Smooth muscle cell (in vitro differentiated cells): ENCODE measurements around the gene TNPO2. TPM values are rescaled to one million over a fixed set of nuclear protein-coding genes. Genes with fewer than 3 reads are reported as not detected.
"Not testable (repeated sequence)": the region's sequence is repeated elsewhere in the genome, so short reads cannot be mapped to it uniquely, and the experiment has no call there.

Experiments used
- DNase-seq: peaks from one replicate; lab custom pipeline; 2025; ENCODE audit not compliant: unreplicated experiment; lab: John Stamatoyannopoulos, UW
- H2AFZ ChIP-seq: fragments of 200-600 bp; sonication (generic); 2 replicates; pipeline ENCODE4 v1.6.0; 2016; ENCODE audit warnings: antibody characterized with exemption, low read depth, mild to moderate bottlenecking
- H3F3A ChIP-seq: fragments of 200-600 bp; sonication (generic); 2 replicates; pipeline ENCODE4 v1.6.0; 2017; ENCODE audit warnings: antibody characterized with exemption, low read depth
- H3K27ac ChIP-seq: fragments of 200-600 bp; sonication (generic); 2 replicates; pipeline ENCODE4 v1.5.1; 2016; ENCODE audit warnings: low read depth, mild to moderate bottlenecking
- H3K27me3 ChIP-seq: fragments of 200-600 bp; sonication (generic); 2 replicates; pipeline ENCODE4 v1.6.1; 2016; ENCODE audit warnings: low read depth, mild to moderate bottlenecking
- H3K36me3 ChIP-seq: fragments of 200-600 bp; sonication (generic); 2 replicates; pipeline ENCODE4 v1.5.1; 2016; ENCODE audit warnings: low read depth
- H3K4me1 ChIP-seq: fragments of 200-600 bp; sonication (generic); 2 replicates; pipeline ENCODE4 v1.5.1; 2016; ENCODE audit warnings: low read depth
- H3K4me2 ChIP-seq: fragments of 200-600 bp; sonication (generic); 2 replicates; pipeline ENCODE4 v1.6.0; 2016; ENCODE audit warnings: mild to moderate bottlenecking
- H3K4me3 ChIP-seq: fragments of 200-600 bp; sonication (generic); 2 replicates; pipeline ENCODE4 v1.5.1; 2016; ENCODE audit warnings: mild to moderate bottlenecking
- H3K79me2 ChIP-seq: fragments of 200-600 bp; sonication (generic); 2 replicates; pipeline ENCODE4 v1.6.0; 2016; ENCODE audit warnings: low read depth, mild to moderate bottlenecking
- H3K9ac ChIP-seq: fragments of 200-600 bp; sonication (generic); 2 replicates; pipeline ENCODE4 v1.6.0; 2016; ENCODE audit warnings: low read depth
- H3K9me3 ChIP-seq: fragments of 200-600 bp; sonication (generic); replicated peaks from 2 replicates; pipeline ENCODE4 v1.5.1; 2016; ENCODE audit warnings: low read depth
- H4K20me1 ChIP-seq: fragments of 200-600 bp; sonication (generic); 2 replicates; pipeline ENCODE4 v1.6.0; 2016; ENCODE audit warnings: low read depth
- WGBS: methylation state at CpG from one replicate; pipeline ENCODE4 v1.1.7; 2016; ENCODE audit warnings: low lambda C conversion rate; 5-methylcytosine and 5-hydroxymethylcytosine counted together
- polyA plus RNA-seq: library from polyadenylated mRNA; unstranded; fragments of >200 nt; fragmentation: Nextera tagmentation; extraction: Ambion mirVana; gene quantifications from 2 replicates; pipeline ENCODE4 v1.2.1, GENCODE V29; 2016
- total RNA-seq: library from RNA; depleted of rRNA; stranded (reverse); fragments of >200 nt; gene quantifications from 2 replicates; pipeline ENCODE4 v1.2.3, GENCODE V29; 2014
- TF ChIP-seq, protein P1 (sequence below): fragments of 200-600 bp; sonication (generic); IDR thresholded peaks from 2 replicates; pipeline ENCODE4 v1.5.1; 2017; ENCODE audit warnings: borderline replicate concordance, mild to moderate bottlenecking, antibody characterized with exemption; ENCODE audit not compliant: insufficient read depth, poor library complexity, severe bottlenecking

TNPO2 gene
- total and polyA plus RNA-seq, 2 experiments from 2014 or later, result 8.7 to 45.4 TPM

- H3K36me3 ChIP-seq, result no peaks in the 10 kb centered on the region
- DNase-seq, result no peak
- no peak overlapping the region for H3K27ac ChIP-seq
- peaks cover 33% of the 10 kb centered on the region for H4K20me1 ChIP-seq
- no peak overlapping the region for H3K4me2 ChIP-seq
- H3K9me3 ChIP-seq, result no peaks in the 10 kb centered on the region
- no peak overlapping the region for H2AFZ ChIP-seq
- peaks cover 7% of the 10 kb centered on the region for H3K4me1 ChIP-seq
- peaks cover 31% of the 10 kb centered on the region for H3K79me2 ChIP-seq
- TF ChIP-seq, protein P1, sequence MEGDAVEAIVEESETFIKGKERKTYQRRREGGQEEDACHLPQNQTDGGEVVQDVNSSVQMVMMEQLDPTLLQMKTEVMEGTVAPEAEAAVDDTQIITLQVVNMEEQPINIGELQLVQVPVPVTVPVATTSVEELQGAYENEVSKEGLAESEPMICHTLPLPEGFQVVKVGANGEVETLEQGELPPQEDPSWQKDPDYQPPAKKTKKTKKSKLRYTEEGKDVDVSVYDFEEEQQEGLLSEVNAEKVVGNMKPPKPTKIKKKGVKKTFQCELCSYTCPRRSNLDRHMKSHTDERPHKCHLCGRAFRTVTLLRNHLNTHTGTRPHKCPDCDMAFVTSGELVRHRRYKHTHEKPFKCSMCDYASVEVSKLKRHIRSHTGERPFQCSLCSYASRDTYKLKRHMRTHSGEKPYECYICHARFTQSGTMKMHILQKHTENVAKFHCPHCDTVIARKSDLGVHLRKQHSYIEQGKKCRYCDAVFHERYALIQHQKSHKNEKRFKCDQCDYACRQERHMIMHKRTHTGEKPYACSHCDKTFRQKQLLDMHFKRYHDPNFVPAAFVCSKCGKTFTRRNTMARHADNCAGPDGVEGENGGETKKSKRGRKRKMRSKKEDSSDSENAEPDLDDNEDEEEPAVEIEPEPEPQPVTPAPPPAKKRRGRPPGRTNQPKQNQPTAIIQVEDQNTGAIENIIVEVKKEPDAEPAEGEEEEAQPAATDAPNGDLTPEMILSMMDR, result no peak
- H3K27me3 ChIP-seq, result no peaks in the 10 kb centered on the region
- no peaks in the 10 kb centered on the region for H3F3A ChIP-seq
- H3K4me3 ChIP-seq, result no peak overlapping the region
- WGBS, result 95% methylated on average over 9 of the region's 9 CpGs
- no peak overlapping the region for H3K9ac ChIP-seq
These were observed 4.2 kb upstream of the TNPO2 start for GRCh38 chr19:12727745-12728433.

- H3K36me3 ChIP-seq, result no peaks in the 10 kb centered on the region
- no peaks in the 10 kb centered on the region for H3K4me1 ChIP-seq
- no peak overlapping the region for H2AFZ ChIP-seq
- no peak overlapping the region for H3K4me3 ChIP-seq
- no peaks in the 10 kb centered on the region for H3K27me3 ChIP-seq
- H3K79me2 ChIP-seq, result peaks cover 23% of the 10 kb centered on the region
- H3K9me3 ChIP-seq, result no peaks in the 10 kb centered on the region
- TF ChIP-seq, protein P1, result no peak
- H3K4me2 ChIP-seq, result no peak overlapping the region
- WGBS, result 90% methylated on average over 2 of the region's 2 CpGs
- no peak overlapping the region for H3K27ac ChIP-seq
- no peaks in the 10 kb centered on the region for H3F3A ChIP-seq
- no peak overlapping the region for H3K9ac ChIP-seq
- peaks cover 23% of the 10 kb centered on the region for H4K20me1 ChIP-seq
- DNase-seq, result no peak
These were observed 3.2 kb upstream of the TNPO2 start for GRCh38 chr19:12726988-12727316.

- 93% methylated on average over 10 of the region's 10 CpGs for WGBS
- H3K4me1 ChIP-seq, H2AFZ ChIP-seq, H3K9me3 ChIP-seq, DNase-seq, H3K27ac ChIP-seq, H3K4me2 ChIP-seq, H3K4me3 ChIP-seq, H3K27me3 ChIP-seq, H3K9ac ChIP-seq, H3K36me3 ChIP-seq, H3F3A ChIP-seq: not testable (repeated sequence)
- H4K20me1 ChIP-seq, result peaks cover 12% of the 10 kb centered on the region
- peaks cover 22% of the 10 kb centered on the region for H3K79me2 ChIP-seq
These were observed 1.9 kb upstream of the TNPO2 start for GRCh38 chr19:12725612-12726011.

- Histone ChIP-seq H3F3A (peaks cover 8% of the 10 kb centered on the region), H3K79me2 (peaks cover 37% of the 10 kb centered on the region), H3K4me3 (peak overlapping the region; percentile 82), H3K9ac (peak overlapping the region; percentile 37), H3K27ac (peak overlapping the region; percentile 69), H3K9me3 (no peaks in the 10 kb centered on the region), H2AFZ (peak overlapping the region; percentile 54), H3K27me3 (no peaks in the 10 kb centered on the region), H3K4me2 (peak overlapping the region; percentile 96), H4K20me1 (peaks cover 24% of the 10 kb centered on the region), H3K4me1 (peaks cover 7% of the 10 kb centered on the region), H3K36me3 (no peaks in the 10 kb centered on the region)
- WGBS, result 2% methylated on average over 7 of the region's 7 CpGs
- TF ChIP-seq, protein P1, result no peak
- no peak for DNase-seq
These were observed 421 bp downstream of the TNPO2 start for GRCh38 chr19:12723381-12723640.
